Measurements from ENCODE around the gene NEU3. TPM values are rescaled to one million over a fixed set of nuclear protein-coding genes. Genes with fewer than 3 reads are reported as not detected.

The NEU3 gene, protein sequence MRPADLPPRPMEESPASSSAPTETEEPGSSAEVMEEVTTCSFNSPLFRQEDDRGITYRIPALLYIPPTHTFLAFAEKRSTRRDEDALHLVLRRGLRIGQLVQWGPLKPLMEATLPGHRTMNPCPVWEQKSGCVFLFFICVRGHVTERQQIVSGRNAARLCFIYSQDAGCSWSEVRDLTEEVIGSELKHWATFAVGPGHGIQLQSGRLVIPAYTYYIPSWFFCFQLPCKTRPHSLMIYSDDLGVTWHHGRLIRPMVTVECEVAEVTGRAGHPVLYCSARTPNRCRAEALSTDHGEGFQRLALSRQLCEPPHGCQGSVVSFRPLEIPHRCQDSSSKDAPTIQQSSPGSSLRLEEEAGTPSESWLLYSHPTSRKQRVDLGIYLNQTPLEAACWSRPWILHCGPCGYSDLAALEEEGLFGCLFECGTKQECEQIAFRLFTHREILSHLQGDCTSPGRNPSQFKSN
- 1 to 10 TPM; 3.1 to 7.2 (median 4.0) TPM for total RNA-seq
- 1 to 10 TPM; 3.8 to 6.2 TPM for polyA plus RNA-seq

- TF ChIP-seq, protein P1, sequence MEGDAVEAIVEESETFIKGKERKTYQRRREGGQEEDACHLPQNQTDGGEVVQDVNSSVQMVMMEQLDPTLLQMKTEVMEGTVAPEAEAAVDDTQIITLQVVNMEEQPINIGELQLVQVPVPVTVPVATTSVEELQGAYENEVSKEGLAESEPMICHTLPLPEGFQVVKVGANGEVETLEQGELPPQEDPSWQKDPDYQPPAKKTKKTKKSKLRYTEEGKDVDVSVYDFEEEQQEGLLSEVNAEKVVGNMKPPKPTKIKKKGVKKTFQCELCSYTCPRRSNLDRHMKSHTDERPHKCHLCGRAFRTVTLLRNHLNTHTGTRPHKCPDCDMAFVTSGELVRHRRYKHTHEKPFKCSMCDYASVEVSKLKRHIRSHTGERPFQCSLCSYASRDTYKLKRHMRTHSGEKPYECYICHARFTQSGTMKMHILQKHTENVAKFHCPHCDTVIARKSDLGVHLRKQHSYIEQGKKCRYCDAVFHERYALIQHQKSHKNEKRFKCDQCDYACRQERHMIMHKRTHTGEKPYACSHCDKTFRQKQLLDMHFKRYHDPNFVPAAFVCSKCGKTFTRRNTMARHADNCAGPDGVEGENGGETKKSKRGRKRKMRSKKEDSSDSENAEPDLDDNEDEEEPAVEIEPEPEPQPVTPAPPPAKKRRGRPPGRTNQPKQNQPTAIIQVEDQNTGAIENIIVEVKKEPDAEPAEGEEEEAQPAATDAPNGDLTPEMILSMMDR (IDR thresholded peaks at IDR 0.05) = no peak
- FAIRE-seq (no peak), ATAC-seq (peak; percentile 92 to 97 (median 96)), DNase-seq (peak; percentile 77 to 91 (median 82))
- WGBS, 2 donors = 0 to 1% methylated on average over 35 to 46 of the region's 46 CpGs
- no peaks in the 10 kb centered on the region for H3K36me3 ChIP-seq
- peak within 1 kb of the TSS; percentile 60 to 67 (median 64) for H3K4me3 ChIP-seq
- H3K9me3 ChIP-seq = no peaks in the 10 kb centered on the region
- H3K27ac ChIP-seq = peak within 1 kb of the TSS; percentile 56 to 77 (median 64)
- H3K27me3 ChIP-seq = no peaks in the 10 kb centered on the region
- intact Hi-C loops (cut with DNase I) = no loop called here
- H3K4me1 ChIP-seq = peaks cover 0 to 8% (median 5%) of the 10 kb centered on the region in 3 donors
Measured at GRCh38 chr11:74988541-74989259, at the start of gene NEU3. TSS of gene NEU3 (plus strand) at chr11:74988933. CDS start at chr11:74989061, 128 bp downstream.

GRCh38 chr11:74941492-74941891 is 47.2 kb upstream of the NEU3 start:
- no peak overlapping the region for H3K27ac ChIP-seq
- ATAC-seq (no peak), FAIRE-seq (no peak), DNase-seq (no peak)
- no peaks in the 10 kb centered on the region for H3K4me1 ChIP-seq
- H3K27me3 ChIP-seq = no peaks in the 10 kb centered on the region
- intact Hi-C loops (cut with DNase I) = no loop called here
- TF ChIP-seq, protein P1 (IDR thresholded peaks at IDR 0.05) = no peak
- H3K4me3 ChIP-seq = no peak overlapping the region
- peaks cover 0 to 9% (median 0%) of the 10 kb centered on the region in 3 donors for H3K36me3 ChIP-seq
- no peaks in the 10 kb centered on the region for H3K9me3 ChIP-seq

GRCh38 chr11:74942073-74942759 is 46.5 kb upstream of the NEU3 start:
- H3K27me3 ChIP-seq = no peaks in the 10 kb centered on the region
- H3K27ac ChIP-seq = no peak overlapping the region
- H3K36me3 ChIP-seq = peaks cover 0 to 8% (median 0%) of the 10 kb centered on the region in 3 donors
- ATAC-seq (no peak), FAIRE-seq (no peak), DNase-seq (no peak)
- no peaks in the 10 kb centered on the region for H3K9me3 ChIP-seq
- TF ChIP-seq, protein P1 (IDR thresholded peaks at IDR 0.05) = no peak
- intact Hi-C loops (cut with DNase I) = no loop called here
- 83 to 85% methylated on average over 5 of the region's 5 CpGs for WGBS, 2 donors
- no peaks in the 10 kb centered on the region for H3K4me1 ChIP-seq
- H3K4me3 ChIP-seq = no peak overlapping the region

GRCh38 chr11:74948546-74948897 is 40.2 kb upstream of the NEU3 start:
- Histone ChIP-seq H3K36me3 (no peaks in the 10 kb centered on the region), H3K9me3 (no peaks in the 10 kb centered on the region), H3K4me3 (peak overlapping the region; percentile 72 to 85 (median 81)), H3K4me1 (peaks cover 2 to 24% (median 11%) of the 10 kb centered on the region in 3 donors), H3K27me3 (no peaks in the 10 kb centered on the region), H3K27ac (peak overlapping the region; percentile 57 to 78 (median 76))
- peak; percentile 14 to 47 (median 36) for ATAC-seq
- 1% methylated on average over 9 of the region's 9 CpGs for WGBS, 2 donors
- no peak for DNase-seq
- no peak for FAIRE-seq
- TF ChIP-seq, protein P1 (IDR thresholded peaks at IDR 0.05) = no peak
- intact Hi-C loops (cut with DNase I) = no loop called here
